NB4 (cell line): ENCODE results near the gene DPYSL4.

Experiments
- MYC ChIP-seq: IDR thresholded peaks from 2 replicates; pipeline ENCODE4 v1.6.1; 2011; ENCODE audit warnings: low read depth, low read length
- POLR2A ChIP-seq: IDR thresholded peaks from 2 replicates; pipeline ENCODE4 v1.6.1; 2011; ENCODE audit warnings: mild to moderate bottlenecking; ENCODE audit not compliant: insufficient read length; ENCODE audit errors: extremely low read depth
- TF ChIP-seq, protein P1 (sequence below): IDR thresholded peaks from one replicate; pipeline ENCODE4 v1.5.1; 2012; ENCODE audit warnings: low read depth, low read length
- TF ChIP-seq, protein P2 (sequence below): IDR thresholded peaks from 2 replicates; pipeline ENCODE4 v1.6.1; 2011; ENCODE audit warnings: low read depth, low read length

DNA sequence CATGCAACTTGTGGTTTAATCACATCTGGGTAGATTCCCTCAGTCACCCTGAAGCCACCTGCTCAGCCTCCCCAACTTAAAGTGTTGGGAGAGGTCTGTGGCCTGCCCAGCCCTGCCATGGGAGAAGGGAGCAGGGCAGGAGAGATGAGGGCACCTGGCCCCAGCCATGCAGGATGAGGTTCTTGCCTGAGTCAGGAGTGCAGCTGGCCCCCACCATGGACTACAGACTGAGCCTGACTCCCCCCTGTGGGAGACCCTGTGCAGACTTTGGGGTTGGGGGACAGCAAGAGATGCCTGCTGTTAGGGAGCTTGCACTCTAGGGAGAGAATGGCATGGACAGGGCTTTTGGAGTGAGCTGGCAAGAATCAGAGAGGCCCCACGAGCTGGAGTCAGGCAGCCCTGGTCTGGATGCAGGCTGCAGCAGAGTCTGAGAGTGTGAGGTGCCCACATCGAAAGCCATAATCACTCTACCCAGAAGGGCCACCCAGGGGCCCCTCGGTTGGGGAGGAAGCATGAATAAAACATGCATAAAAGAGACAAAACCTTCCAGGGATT, 34.7 kb upstream of the DPYSL4 start:
- TF ChIP-seq, protein P1, sequence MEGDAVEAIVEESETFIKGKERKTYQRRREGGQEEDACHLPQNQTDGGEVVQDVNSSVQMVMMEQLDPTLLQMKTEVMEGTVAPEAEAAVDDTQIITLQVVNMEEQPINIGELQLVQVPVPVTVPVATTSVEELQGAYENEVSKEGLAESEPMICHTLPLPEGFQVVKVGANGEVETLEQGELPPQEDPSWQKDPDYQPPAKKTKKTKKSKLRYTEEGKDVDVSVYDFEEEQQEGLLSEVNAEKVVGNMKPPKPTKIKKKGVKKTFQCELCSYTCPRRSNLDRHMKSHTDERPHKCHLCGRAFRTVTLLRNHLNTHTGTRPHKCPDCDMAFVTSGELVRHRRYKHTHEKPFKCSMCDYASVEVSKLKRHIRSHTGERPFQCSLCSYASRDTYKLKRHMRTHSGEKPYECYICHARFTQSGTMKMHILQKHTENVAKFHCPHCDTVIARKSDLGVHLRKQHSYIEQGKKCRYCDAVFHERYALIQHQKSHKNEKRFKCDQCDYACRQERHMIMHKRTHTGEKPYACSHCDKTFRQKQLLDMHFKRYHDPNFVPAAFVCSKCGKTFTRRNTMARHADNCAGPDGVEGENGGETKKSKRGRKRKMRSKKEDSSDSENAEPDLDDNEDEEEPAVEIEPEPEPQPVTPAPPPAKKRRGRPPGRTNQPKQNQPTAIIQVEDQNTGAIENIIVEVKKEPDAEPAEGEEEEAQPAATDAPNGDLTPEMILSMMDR, result no peak
- TF ChIP-seq, protein P2, sequence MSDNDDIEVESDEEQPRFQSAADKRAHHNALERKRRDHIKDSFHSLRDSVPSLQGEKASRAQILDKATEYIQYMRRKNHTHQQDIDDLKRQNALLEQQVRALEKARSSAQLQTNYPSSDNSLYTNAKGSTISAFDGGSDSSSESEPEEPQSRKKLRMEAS, result no peak
- TF ChIP-seq MYC (no peak), POLR2A (no peak)
